NCI-H82 treated with DMSO at 0.1 percent for 48 hours (cell line): ENCODE results near the gene ABCC1.
A peak's percentile ranks its signal among the peaks of the same experiment; 100 is the strongest.
"Not testable (repeated sequence)": the region's sequence is repeated elsewhere in the genome, so short reads cannot be mapped to it uniquely, and the experiment has no call there.

Experiments
- DNase-seq: peaks from one replicate; lab custom pipeline; 2025; ENCODE audit not compliant: unreplicated experiment; lab: John Stamatoyannopoulos, UW

ABCC1 gene

DNA sequence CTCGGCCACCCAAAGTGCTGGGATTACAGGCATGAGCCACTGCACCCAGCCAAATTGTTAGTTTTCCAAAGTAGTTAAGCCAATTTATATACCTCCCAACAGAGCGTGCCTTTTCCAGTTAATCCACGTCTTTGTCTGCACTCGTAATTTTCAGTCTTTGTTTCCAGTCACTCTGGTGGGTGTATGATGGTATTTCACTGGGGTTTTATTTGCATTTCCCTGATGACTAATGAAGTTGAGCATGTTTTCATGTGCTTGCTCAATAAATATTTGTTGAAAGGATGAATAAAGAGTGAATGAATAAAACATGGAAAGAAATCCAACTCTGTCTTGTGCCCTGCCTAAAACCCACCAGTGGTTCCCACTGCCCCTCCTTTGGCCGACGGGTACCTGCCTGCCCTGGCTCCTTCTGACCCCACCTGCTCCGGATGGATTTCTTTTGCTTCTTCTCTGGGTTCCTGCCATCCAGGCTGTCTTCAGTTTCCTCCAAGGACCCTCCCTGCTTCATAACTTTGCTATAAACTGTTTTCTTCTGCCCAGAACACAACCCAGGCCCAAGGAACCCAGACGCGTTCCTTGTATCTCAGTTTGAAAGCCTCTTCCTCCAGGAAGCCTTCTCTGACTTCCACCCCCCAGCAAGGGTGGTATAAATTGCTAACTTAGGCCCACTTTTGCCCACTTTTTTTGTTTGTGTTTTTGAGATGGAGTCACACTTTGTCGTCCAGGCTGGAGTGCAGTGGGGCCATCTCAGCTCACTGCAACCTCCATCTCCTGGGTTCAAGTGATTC, 3.0 kb upstream of the ABCC1 start:
- peak; percentile 70 for DNase-seq

DNA sequence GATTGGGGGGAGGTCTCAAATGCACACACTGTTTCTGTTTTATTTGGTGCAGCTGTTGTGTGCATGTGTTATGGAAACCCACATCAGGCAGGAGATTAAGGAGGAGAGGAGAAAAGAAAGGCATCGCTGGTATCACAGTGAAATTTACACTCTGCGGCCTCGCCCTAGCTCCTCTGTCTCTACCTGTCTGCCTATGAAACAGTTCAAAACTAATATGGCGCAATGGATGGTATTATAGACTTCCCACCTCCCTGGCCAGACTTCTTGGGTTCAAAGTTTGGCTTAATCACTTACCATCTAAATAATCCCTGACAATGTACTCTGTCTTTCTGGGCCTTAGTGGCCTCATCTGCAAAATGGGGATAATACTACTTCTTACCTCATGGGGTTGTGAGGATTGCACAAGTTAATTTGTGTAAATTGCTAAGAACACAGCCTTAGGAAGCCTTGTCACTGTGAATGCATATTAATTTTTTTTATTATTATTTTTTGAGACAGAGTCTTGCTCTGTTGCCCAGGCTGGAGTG, 1.4 kb upstream of the ABCC1 start:
- no peak for DNase-seq

DNA sequence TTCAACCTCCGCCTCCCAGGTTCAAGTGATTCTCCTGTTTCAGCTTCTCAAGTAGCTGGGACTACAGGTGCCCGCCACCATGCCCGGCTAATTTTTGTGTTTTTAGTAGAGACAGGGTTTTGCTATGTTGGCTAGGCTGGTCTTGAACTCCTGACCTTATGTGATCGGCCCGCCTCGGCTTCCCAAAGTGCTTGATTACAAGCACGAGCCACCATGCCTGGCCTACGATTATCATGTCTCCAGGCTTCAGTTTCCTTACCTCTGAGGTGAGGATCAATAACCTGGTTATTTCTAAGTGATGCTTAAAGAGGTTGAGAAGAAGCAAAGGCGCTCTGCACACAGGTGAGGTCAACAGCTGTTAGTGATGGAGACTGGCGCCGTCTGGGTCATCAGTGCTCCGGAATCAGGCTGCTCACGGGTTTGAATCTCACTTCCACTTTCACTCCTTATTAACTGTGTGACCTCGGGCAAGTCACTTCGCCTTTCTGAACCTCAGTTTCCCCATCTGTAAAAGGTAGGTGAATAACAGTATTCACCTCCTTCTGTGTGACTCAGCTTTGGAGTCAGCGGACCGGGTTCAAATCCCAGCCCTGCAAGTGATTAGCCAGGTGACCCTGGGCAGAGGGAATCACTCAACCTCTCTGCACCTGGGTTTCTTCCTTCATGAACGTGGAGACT, 745 bp upstream of the ABCC1 start:
- DNase-seq: no peak

- DNase-seq: peak; percentile 75
Observed at GRCh38 chr16:15950161-15950854, 892 bp downstream of the ABCC1 start.

- no peak for DNase-seq
Observed at GRCh38 chr16:15950869-15951268, 1.5 kb downstream of the ABCC1 start.

DNA sequence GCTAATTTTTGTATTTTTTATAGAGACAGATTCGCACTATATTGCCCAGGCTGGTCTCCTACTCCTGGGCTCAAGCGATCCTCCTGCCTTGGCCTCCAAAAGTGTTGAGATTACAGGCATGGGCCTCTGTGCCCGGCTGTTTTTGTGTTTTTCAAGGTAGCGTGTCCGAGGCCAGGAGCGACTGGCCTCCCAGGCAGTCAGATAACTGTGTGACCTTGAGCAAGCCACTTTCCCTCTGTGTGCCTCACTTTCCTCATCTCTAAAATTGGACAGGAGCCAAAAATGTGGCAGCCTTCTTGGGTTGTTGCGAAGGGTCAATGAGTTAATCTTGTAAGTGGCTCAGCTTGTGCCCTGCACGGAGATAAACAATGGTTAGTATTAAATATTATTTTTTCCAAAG, 2.4 kb downstream of the ABCC1 start:
- peak; percentile 53 for DNase-seq

DNA sequence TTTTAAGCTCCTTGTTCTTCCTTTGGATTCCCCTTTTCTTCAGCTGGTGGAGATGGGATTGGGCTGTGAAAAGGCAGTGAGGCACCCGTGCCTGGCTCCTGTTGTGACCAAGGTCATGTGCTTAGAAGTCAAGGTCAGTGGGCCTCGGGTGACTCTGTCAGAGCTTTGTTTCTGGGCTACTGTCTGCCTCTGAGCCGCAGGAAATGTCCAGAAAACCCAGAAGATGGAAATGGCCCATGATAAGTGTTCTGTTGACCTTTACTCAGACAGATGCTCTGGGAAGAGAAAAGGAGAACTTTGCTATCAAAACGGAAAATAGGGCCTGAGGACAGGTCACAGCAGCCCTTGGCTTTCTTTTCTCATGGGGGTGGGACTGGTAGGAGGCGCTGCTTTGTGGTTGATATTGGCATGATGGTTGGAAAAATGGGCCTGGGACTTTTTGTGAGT, 2.9 kb downstream of the ABCC1 start:
- DNase-seq: no peak

DNA sequence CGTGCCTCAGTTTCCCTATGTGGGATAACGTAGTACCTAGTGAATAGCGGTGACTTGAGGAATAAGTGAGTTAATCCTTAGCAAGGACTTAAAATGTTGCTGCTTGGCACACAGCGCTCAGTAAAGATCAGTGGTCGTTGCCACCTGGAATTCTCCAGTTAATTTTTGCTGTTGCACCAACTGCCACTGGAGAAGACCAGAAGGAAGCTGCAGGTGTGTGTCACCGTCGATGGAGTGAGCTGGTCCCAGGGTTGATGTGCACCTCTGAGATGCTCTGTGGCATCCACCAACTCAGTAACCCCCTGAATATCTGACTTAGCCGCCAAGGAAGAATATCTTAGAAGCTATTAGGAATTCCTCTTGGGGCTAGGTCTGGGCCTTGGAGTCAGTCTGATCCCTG, 4.1 kb downstream of the ABCC1 start:
- DNase-seq: no peak

DNA sequence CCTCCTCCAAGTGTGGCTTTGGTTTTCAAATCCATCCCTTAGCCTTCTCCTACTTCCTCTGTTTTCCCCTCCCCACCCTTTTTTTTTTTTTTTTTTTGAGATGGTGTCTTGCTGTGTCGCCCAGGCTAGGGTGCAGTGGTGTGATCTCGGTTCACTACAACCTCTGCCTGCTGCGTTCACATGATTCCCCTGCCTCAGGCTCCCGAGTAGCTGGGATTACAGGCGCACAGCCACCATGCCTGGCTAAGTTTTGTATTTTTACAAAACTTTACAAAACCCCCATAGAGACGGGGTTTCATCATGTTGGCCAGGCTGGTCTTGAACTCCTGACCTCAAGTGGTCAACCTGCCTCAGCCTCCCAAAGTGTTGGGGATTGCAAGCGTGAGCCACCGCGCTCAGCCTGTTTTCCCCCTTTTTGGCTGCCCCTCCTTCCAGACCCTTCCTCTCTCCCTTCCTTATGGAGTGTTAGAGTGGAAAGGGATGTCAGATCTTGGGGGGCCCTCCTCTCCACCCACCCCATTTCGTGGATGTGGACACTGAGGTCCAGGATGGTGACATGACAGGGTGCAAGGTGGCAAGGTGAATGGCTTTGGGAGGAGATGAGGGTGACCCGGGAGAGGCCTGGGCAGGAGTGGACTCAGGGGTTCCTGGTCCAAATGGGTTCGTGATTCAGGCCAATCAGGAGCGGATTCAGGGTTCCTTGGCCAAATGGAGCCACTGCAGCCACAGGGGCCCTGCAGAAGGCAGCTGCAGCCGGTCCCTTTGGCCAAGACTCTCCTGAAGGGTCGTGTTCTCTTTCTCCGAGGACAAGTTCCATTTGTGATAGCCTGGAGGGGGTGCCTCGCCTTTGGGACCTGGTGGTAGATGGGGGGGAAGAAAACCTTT, 4.8 kb downstream of the ABCC1 start:
- DNase-seq: no peak

- no peak for DNase-seq
Observed at GRCh38 chr16:15954814-15955151, 5.4 kb downstream of the ABCC1 start.

DNA sequence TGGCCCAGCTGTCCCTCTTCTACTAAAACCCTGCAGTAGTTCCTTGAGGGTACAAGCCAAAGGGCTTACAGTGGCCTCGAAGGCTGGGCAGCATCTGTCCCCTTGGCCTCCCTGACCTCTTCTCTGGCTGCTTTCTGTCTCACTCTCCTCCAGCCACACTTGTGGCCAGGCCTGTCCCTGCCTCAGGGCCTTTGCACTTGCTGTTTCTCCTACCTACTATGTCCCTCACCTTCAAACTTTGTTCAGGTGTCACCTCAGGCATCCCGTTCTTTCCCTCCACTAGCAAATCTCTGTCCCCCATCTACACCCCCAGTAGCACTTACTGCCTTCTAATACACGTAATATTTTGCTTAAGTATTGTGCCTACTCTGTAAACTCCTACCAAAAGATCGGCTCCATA, 6.0 kb downstream of the ABCC1 start:
- DNase-seq: no peak

GRCh38 chr16:15956106-15956505, 6.7 kb downstream of the ABCC1 start:
- not testable (repeated sequence) for DNase-seq

GRCh38 chr16:15958703-15959348, 9.4 kb downstream of the ABCC1 start:
- DNase-seq: peak; percentile 90

DNA sequence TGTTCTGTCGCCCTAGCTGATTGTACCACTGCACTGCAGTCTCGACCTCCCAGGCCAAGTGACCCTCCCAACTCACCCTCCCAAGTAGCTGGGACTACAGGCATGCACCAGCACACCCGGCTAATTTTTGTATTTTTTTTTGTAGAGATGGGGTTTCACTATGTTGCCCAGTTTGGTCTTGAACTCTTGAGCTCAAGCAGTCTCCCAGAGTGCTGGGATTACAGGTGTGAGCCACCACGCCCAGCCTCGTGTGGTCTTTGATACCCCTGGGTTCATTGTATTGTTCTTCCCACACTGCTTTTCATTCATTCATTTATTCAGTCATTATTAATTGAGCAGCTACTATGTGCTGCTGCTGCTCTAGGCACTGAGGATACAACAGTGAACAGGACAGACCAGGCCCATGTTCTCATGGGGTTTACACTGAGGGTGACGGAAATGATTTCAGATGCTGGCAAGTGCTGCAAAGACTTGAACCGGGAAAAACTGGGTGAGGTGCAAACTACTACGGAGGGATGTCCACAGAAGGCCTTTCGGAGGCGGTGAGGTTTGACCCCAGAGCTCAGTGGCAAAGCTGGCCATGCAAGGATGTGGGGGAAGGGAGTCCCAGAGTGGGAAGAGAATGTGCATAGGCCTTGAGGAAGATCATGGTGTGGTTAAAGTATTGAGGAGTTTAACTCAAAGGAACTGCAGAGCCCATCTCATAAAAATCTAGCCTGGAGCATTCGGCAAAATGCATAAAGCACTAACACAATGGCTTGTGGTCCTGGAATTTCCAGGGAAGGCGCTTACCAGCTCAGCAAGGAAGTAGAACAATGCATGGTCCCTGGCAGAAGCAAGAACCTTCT, 10.9 kb downstream of the ABCC1 start:
- DNase-seq: no peak

- DNase-seq: no peak
Observed at GRCh38 chr16:15961060-15961511, 11.7 kb downstream of the ABCC1 start.

- DNase-seq: no peak
Observed at GRCh38 chr16:15961571-15962090, 12.2 kb downstream of the ABCC1 start.

GRCh38 chr16:15963307-15963910, 14.0 kb downstream of the ABCC1 start:
- DNase-seq: no peak

- DNase-seq: no peak
Observed at GRCh38 chr16:15966420-15966819, 17.0 kb downstream of the ABCC1 start.
